Daoy (cell line): ENCODE measurements around the gene VWA8. TPM values are rescaled to one million over a fixed set of nuclear protein-coding genes. Genes with fewer than 3 reads are reported as not detected.

ENCODE experiments used
- DNase-seq: peaks from one replicate; pipeline ENCODE4 v3.0.0-alpha.2; 2015; ENCODE audit warnings: low read depth
- total RNA-seq: library from RNA; depleted of rRNA; stranded (reverse); fragments of >200 nt; shearing (Covaris generic); gene quantifications from 2 replicates; pipeline ENCODE4 v1.2.3, GENCODE V29; 2014

VWA8 gene
- total RNA-seq, 1 experiment from 2014 or later: 10.1 TPM

DNA sequence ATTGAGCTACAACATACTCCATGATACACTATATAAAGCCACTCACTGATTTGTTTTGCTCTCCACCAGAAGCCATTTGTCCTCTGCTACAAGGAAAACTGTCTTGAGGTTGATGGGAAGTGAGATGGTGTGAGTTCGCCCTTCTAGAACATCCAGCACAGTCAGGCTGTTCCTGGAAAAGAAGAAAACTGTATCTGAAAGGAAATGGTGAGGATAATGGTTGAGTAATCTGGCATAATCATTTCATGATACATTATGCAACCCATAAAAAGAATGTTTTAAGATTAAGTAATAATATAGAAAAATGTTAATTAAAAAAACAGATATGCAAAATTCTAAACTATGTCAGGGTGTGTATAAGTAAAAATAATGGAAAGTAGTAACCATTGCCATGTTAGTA, 269.6 kb downstream of the VWA8 start:
- no peak for DNase-seq

DNA sequence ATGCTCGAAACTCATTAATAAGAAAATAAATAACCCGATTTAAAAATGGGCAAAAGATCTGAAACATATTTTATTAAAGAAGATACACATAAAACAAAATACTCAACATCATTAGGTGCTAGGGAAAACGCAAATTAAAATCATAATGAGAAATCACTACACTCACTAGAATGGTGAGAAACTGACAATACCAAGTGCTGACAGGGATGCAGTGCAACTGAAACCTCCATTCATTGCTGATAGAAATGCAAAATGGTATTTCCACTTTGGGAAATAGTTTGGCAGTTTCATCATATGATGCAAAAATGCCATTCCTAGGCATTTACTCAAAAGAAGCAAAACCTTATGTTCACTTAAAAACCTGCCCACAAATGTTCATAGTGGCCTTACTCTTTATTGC, 278.1 kb downstream of the VWA8 start:
- DNase-seq: no peak

DNA sequence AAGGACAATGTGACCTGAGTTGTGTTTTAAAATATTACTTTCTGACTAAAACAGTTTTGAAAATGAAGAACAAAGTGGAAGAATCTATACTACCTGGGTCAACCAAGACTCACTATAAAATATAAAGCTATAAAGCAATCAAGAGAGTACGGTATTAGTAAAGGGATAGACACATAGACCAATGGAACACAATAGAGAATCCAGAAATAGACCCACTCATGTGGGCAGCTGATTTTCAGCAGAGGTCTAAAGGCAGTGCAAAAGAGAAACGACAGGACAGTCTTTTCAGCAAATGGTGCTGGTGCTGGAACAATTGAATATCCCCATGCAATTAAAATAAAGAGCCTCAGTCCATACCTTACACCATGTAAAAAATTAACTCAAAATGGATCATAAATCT, 278.9 kb downstream of the VWA8 start:
- DNase-seq: no peak

- DNase-seq: no peak
These were observed 279.3 kb downstream of the VWA8 start for GRCh38 chr13:41681587-41681986.

DNA sequence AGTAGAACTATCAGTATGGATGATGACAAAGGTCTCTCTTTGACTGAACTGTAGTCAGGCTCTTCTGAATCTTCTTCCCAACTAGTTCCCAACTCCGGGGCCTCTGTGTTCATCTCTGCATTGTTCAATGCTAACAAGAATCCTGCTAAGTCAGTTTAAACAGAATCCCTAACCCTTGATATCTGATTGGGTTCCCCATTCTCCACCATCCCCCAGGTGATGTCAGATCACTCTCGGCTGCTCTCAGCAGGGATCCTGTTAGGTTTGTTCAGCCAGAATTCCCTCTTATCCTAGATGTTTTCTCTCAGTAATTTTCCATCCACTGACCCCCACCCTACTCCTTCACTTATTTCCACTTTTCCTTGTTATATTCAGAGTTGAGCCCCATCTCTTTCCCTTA, 280.0 kb downstream of the VWA8 start:
- DNase-seq: no peak

DNA sequence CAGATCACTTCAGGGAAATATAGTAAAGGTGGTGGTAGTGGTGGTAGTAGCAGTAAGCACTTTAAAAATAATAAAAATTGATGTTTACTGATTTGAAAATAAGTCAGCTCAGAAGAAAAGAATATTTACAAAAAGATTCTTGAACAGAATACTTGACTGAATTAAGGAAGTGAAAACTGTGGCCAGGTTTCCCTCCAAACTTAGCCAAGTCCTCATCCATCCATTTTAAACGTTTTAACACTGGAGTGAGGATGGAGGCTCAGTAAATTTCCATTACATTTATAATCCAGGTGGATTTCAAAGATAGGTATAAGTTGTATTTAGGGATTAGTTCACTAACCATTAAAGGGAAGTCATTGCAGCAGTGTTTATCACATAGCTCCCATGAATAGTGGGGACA, 282.1 kb downstream of the VWA8 start:
- DNase-seq: no peak

- DNase-seq: no peak
These were observed 282.7 kb downstream of the VWA8 start for GRCh38 chr13:41678249-41678648.

GRCh38 chr13:41675306-41675705, 285.6 kb downstream of the VWA8 start:
- no peak for DNase-seq

- no peak for DNase-seq
These were observed 286.7 kb downstream of the VWA8 start for GRCh38 chr13:41674246-41674645.

GRCh38 chr13:41673640-41674039, 287.3 kb downstream of the VWA8 start:
- no peak for DNase-seq

DNA sequence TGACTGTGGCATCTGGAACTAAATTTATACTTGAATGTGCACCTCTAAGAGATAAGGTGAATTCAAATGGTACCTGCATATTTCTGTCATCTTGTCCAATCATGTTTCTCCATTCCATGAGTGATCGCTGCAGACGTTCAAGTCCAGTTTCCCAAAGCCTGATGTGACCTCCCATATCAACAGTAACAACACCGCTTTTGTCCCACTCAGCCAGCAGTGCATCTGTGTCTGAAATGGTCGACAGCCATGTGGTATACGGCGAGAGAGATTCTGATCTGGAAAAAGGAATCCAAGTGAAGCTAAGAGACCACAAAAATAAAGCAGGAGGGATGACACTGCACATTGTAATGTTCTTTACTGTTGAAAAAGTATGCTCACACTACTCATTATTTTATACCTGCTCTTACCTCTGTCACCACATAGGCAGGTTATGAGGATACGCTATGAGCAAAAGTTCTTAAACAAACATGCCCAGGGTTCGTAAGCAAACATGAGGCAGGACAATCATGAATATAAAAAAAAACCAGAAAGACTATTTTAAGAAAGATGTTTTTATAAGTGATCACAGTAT, 290.0 kb downstream of the VWA8 start:
- DNase-seq: no peak

DNA sequence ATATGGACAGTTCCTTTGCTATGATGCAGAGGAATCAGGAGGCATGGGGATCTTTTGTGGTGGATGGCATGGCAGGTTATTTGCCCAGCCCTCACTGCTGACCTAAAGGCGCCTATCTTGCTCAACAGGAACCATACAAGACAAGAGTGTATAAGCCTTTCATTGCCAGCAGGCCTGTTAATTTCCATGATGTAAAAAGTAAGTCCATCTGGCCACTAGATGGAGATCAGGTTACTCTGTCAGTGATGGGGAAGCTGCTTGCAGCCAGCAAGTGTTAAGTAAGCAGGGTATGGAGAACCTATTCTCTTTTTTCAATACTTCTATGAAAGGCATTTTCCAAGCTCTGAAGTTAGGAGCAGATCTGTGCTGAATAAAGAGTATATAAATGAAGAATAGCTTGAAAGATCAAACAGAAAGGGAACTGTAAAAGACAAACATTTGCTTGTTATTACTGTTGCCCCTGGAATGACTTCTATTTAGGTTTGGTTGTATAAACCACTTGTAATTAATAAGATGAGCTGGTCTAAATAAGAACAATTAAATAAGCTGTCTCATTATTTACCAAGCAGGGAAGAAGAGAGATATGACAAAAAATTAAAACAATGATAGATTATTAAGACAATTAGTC, 292.7 kb downstream of the VWA8 start:
- peak; percentile 60 for DNase-seq

DNA sequence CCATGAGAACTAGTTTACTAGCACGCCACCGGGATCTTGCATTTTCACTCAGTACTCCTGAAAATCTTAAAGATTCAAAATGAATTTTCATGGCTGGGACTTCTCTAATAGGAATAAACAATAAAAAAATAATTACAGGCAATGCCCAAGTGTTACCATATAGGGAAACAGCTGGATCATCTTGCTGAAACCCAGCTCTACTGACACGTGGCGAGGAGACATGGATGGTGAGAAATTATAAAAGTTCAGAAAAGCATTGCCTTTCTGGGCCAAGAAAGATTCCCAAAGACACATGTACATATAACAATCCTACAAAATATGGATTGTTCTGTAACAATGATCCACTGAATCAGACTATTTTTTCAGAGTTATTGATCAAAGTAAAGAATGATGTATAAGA, 294.3 kb downstream of the VWA8 start:
- DNase-seq: no peak

GRCh38 chr13:41660411-41660810, 300.5 kb downstream of the VWA8 start:
- no peak for DNase-seq

GRCh38 chr13:41658057-41658661, 302.8 kb downstream of the VWA8 start:
- DNase-seq: no peak

DNA sequence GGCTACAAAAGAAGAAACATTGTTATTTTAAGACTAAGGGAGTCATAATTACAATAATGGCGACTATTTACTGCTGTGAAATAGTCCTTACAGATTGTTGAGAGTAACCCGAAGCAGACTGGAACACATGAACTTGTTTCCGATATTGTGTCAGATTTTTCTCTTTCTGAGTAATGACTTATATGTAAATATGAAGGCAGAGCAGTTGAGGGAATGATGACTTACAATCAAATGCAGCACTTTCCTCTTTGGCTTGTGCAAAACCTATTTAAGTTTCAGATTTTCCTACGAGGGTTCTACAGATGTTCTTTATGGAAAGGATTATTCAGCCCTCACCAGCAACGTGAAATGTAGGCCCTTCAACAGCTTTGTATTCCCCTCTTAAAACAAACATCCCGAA, 304.9 kb downstream of the VWA8 start:
- DNase-seq: no peak

DNA sequence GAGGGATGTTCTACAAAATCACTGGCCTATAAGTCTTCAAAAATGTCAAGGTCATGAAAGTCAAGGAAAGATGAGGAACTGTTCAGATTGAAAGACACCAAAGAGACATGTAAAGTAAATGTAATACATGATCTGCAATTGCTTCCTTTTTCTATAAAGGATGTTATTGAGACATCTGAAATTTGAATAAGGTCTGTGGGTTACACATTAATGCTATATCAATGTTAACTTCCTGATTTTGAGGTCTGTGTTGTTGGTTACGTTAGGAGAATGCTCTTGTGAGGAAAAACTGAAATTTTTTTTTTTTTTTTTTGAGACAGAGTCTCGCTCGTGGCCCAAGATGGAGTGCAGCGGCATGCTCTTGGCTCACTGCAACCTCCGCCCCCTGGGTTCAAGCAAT, 306.1 kb downstream of the VWA8 start:
- DNase-seq: no peak

DNA sequence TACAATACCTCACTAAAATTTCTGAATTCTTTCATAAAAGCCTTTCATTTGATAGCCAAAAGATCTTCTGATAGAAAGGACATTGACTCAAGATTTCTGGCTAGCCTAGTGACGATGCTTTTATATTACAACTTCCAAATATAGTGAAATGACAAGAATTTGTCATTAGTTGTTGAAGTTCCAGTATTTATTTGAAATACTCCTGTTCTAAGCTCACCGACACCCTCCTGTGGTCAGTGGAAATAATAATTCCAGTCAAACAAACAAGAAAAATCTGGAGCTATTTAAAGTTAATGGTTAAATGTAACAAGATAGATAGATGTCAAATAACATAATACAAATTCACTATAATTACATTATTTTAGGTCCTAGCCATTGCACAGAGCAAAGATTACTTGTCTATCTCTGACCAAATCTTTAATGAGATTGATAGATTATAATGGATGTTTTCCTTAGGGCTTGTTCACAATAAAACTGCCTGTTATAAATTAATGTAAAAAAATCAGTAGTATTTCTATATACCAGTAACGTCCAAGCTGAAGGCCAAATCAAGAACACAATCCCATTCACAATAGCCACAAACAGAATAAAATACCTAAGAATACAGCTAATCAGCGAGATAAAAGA, 308.1 kb downstream of the VWA8 start:
- DNase-seq: peak; percentile 19

DNA sequence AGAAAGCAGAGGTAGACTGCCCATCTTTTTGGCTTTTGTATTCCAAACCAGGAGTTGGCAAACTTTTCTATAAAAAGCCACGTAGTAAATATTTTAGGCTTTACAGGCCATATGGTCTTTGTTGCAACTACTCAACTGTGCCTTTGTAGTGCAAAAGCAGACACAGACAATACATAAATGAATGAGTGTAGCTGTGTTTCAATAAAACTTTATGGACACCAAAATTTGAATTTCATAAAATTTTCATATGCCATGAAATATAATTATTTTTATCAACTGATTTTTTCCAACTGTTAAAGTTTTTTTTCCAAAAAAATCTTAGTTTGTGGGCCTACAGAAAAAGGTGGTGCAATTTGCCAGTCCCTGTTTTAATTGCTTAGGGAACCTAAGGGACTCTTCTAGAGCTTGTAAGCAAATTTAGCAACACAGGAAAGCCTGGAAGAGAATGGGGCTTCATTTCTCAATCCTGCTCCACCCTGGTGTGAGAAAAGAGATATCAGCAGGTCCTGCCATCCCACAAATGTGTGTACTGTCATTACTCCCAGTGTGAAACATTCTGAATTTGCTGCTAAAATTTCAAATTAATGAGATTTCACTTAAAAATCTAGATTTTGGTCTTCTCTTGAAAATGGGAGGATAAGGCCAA, 309.4 kb downstream of the VWA8 start:
- no peak for DNase-seq

DNA sequence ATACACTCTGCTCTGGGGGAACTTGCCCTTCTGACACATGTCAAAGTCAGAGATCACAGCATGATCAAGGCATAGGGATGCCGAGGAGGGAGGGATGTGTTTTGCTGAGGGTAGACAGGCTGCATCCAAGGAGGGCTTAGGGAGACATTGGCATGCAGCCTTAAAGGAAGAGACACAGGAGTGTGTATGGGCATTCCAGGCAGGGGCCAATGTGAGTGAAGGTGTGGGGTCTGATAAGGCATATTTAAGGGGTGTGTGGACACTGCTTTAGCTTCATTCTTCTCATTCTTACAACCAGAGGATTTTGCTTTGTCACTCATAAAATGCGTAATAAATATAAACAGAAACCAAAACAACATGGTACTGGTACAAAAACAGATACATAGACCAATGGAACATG, 310.2 kb downstream of the VWA8 start:
- no peak for DNase-seq

DNA sequence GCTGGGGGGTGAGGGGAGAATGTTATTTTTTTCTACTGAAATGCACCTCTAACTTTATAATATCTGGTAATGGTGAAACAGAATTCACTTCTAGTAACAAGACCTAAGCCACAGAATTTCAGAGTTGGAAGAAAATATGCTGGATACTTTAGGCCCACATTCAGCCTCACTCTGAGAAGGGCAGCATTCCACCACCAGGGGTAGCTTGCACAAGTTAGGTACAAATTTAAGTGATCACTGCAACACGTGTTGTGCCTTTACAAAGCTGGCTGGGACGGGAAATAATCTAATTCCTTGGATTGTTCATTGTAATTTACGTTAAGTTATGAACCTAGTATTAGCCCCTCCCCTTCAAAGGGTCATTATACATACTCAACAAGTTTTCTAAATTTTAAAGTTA, 311.2 kb downstream of the VWA8 start:
- peak; percentile 15 for DNase-seq

GRCh38 chr13:41648314-41648935, 312.5 kb downstream of the VWA8 start:
- DNase-seq: peak; percentile 46
